Stimulated activated CD8-positive, alpha-beta memory T cell treated with anti-CD3 and anti-CD28 coated beads, Interleukin-7, amount 100 ng/mL, for 4 hours (primary cell): ENCODE measurements around the gene NLGN4Y.

Source experiments
- DNase-seq, 2 donors: peaks; one replicate each; pipeline ENCODE4 v3.0.0-alpha.2; 2020; ENCODE audit warnings: low read depth in 2 of 2

NLGN4Y gene

DNA sequence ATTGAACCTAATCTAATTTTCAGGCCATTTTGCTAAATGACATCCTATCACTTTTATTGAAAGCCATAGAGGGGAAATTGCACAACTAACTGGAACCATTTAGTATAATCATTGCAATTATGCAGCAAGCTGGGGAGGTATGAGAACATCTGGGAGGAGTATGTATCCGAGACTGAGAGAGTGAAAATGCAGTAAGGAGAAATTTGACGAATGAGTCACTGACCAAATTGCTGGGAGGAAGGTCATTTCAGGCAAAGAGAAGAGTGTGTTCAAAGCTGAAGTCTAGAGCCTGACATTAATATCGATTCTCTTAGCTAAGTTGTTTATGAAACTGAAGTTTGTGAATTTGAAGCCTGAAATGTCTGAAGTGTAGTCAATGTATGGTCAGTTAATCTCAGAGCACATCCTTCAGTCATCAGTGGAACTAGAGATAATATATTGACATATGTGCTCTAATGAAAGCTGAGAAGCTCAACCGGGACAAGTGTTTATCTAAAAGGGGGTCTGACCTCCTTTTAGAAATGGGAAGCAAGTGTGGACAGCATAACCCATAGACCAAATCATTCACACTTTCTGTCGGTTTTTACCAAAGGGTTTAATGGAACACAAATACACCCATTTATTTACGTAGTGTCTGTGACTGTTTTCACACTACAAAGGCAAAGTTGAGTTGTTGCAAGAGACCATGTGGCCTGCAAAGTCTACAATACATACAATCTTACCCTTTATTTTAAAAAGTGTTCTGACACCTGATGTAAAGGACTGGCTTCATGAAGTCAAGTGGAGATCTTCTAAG, 120.0 kb downstream of the NLGN4Y start:
- DNase-seq, result no peak

DNA sequence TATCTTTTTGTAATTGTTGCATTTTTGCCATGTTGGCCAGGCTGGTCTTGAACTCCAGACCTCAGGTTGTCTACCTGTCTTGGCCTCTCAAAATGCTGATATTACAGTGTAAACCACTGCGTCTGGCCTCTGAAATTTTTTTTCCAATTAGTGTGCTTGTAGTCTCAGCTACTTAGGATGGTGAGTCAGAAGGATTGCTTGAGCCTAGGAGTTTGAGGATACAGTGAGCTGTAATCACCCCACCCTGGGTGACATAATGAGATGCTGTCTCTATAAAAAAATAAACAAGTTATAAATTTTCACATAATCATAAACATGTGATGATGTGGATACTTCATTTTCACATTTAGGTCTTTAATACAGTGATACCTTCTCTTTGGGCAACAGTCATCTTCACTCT, 154.9 kb downstream of the NLGN4Y start:
- no peak for DNase-seq

DNA sequence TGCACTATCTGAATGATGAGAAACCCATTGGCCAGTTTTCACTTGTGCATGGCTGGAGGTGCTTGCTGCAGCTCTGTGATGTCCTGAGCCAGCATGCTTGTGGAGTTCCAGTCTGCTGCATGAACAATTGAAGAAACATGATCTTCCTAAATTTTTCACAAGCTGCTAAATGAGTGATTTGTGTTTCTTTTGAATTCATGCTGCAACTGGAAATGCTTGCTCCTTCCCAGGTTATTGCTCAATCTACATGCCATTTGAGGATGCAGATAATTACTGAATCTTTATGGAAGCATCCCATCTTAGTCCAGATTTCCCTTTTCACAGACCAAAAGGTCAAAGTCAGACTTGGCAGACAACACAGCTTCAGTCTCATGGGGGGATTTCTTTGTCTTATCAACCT, 170.2 kb downstream of the NLGN4Y start:
- no peak for DNase-seq

DNA sequence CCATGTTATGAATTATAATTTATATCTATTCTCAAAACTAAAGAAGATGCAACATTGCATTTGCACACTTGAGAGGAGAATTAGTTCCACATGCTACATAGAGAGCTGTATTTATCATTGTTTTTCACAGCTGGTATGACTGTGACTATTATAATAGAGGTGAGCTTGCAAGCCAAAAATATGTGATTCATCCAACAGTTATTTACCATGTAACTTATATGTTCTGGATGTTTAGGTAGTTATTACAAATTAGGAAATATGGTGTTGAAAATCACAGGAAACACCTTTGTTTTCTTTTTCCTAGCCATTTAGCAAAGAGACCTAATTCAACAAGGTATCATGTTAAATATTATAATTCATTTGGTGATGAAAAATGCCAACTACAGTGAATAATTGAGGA, 183.8 kb downstream of the NLGN4Y start:
- DNase-seq, result no peak

GRCh38 chrY:14741596-14741995, 217.3 kb downstream of the NLGN4Y start:
- DNase-seq, result no peak

- DNase-seq, result no peak
These were observed 224.0 kb downstream of the NLGN4Y start for GRCh38 chrY:14748329-14748728.

DNA sequence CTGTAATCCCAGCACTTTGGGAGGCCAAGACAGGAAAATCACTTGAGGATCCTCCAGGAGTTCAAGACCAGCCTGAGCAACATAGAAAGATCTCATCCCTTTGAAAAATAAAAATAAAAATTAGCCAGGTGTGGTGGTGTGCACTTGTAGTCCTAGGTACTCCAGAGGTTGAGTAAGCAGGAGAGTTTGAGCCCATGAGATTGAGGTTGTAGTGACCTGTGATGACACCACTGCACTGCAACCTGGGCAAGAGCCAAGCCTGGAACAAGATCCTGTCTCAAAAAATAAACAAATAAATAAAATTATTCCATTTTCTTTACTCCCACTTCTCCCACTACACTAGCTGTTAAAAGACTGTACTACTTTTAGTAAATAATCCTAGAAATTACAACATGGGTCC, 231.2 kb downstream of the NLGN4Y start:
- DNase-seq, result no peak

GRCh38 chrY:14762903-14763302, 238.6 kb downstream of the NLGN4Y start:
- no peak for DNase-seq

DNA sequence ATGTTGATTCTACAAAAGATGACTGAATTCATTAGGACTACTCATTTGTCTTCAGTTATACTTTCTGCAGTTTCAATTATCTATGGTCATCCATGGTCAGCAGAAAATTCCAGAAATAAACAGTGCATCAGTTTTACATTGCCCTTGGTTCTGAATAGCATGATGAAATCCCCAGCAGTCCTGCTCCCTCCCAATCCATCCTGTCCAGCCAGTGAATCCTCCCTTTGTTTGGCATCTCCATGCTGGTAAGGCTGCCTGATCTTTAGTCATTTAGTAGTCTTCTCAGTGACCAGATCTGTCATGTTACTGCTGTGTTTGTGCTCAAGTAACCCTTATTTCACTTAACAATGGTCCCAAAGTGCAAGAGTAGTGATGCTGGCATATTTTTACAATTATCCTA, 239.3 kb downstream of the NLGN4Y start:
- DNase-seq, result no peak

DNA sequence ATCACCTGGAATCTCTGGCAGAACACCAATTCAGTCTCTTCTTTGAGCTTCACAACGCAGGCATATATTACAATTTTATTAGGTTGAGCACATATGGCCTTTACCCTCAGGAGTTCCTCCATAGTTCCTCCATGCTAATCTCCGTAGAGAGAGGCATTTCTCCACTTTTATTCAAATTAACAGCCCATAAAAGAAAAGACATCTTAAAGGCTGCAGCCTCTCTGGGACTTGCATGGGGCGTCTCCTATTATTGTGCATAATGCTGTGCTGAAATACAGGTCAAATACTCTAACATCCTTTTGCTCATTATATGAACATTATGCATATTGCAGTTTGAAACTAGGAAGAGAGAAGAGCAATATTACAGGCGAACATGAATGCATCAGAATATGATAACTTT, 253.9 kb downstream of the NLGN4Y start:
- no peak for DNase-seq

DNA sequence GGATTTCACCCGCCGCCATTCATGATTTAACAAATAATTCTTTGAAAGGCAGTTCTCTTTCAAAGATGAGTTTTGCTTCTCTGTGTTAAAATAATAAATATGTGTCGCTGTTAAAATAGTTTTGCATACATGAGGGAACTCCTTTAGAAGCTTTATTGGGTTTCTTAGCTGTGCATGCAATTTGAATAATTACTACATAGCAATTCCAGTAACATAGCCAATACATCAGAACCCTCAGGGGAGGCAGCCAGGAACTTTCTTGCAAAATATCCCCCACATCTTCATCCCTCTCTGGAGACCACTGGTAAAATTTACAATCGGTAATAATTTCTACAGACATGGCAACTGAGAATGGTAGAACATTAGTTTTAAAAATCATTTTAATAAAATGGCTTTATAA, 268.8 kb downstream of the NLGN4Y start:
- DNase-seq, result no peak

DNA sequence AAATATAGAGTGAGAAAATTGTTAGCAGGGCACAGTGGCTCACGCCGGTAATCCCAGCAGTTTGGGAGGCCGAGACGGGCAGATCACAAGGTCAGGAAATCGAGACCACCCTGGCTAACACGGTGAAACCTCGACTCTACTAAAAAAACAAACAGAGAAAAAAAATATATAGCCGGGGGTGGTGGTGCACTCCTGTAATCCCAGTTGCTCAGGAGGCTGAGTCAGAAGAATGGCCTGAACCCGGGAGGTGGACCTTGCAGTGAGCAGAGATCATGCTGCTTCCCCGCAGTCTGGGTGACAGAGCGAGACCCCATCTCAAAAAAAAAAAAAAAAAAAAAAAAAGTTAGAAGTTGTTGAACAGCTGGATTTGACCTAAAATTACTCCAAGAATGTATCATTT, 269.3 kb downstream of the NLGN4Y start:
- no peak for DNase-seq

DNA sequence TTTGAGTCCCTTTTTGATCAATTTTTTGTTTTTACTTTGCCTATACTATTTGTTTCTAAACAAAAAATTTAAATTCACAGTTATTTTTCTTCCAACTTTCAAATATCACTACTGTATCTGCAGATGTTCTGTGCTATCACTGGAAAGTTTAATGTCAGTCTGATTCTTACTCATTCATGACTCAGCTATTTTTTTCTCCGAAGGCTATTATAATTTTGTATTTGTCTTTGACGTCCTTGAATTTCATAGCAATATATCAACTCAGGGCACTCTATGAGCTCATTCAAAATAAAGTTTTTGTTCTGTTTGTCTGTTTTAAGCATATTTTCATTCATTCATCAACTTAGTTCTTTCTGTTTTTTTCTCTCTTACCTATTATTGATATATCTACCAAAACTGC, 273.7 kb downstream of the NLGN4Y start:
- no peak for DNase-seq

GRCh38 chrY:14801096-14801495, 276.8 kb downstream of the NLGN4Y start:
- DNase-seq, result no peak

DNA sequence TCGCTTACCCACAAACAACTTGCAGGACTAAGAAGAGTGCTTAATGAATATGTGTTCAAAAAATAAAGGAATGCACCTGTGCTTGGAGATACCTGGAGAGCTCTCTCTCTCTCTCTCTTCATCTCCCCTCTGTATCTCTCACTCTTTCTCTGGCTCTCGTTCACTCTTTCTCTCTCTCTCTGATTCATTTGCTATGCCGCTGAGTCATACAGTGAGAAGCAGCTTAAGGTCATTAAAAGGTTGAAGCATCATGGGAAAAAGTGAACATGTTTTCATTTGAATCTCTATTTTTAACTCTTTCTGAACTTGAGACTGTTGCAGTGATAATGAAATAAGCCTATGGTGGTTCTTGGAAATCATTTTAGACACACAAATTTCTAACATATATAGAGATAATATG, 277.8 kb downstream of the NLGN4Y start:
- no peak for DNase-seq

DNA sequence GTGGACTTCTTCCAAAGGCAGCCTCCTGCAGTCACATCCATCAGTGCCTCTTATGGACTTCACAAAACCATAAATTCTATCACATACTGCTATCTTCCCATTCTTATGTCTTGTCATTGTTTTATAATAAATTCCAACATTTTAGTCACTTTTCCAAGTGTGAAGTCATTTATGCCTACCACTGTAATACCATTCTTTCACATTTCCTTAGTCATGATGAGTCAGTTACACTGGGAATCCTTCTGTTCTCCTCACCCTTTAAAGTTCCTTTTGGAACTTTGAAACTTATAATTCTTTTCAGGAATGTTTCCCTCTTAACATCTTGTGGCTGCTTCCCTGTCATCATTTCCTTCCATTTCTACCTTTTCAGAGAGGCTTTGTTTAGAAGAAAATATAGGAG, 279.7 kb downstream of the NLGN4Y start:
- no peak for DNase-seq

- DNase-seq, result no peak
These were observed 294.1 kb downstream of the NLGN4Y start for GRCh38 chrY:14818452-14818851.

GRCh38 chrY:14822201-14822600, 297.9 kb downstream of the NLGN4Y start:
- DNase-seq, result no peak

- no peak for DNase-seq
These were observed 298.6 kb downstream of the NLGN4Y start for GRCh38 chrY:14822906-14823305.

- no peak for DNase-seq
These were observed 300.3 kb downstream of the NLGN4Y start for GRCh38 chrY:14824583-14824982.

DNA sequence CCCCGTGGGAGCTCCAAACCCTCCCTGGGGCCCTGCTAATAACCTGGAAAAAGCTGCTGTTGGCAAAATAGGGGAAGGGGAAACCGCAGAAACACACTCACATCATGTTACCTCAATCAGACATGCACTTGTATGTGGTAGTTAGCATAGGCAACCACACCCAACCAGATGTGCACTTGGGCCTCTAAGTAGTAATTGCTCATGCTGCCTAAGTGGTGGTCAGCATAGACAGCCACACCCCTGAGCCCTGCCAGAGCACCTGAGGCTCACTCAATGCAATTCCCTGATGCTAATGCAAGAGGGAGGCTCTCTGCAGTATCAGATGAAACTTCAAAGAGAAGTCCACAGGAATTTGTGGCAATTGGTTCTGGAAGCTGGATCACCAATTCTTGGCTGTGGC, 301.4 kb downstream of the NLGN4Y start:
- no peak for DNase-seq

GRCh38 chrY:14828531-14828930, 304.2 kb downstream of the NLGN4Y start:
- no peak for DNase-seq

- no peak for DNase-seq
These were observed 305.1 kb downstream of the NLGN4Y start for GRCh38 chrY:14829366-14829885.
